Fibroblast of lung (primary cell): ENCODE measurements around the gene ETFB. TPM values are rescaled to one million over a fixed set of nuclear protein-coding genes. Genes with fewer than 3 reads are reported as not detected.

ENCODE experiments used
- DNase-seq, 2 donors: peaks; one replicate each; pipeline versions ENCODE4 v3.0.0 to v3.0.0-alpha.2; 2010; ENCODE audit warnings: low read depth in 2 of 2
- H2AFZ ChIP-seq: 2 replicates; pipeline ENCODE4 v1.5.1; 2012; ENCODE audit warnings: low read length, control low read depth, inconsistent platforms
- H3K27ac ChIP-seq: 2 replicates; pipeline ENCODE4 v1.5.1; 2011; ENCODE audit warnings: low read length, control low read depth; ENCODE audit not compliant: insufficient read depth
- H3K27me3 ChIP-seq: 2 replicates; pipeline ENCODE4 v1.5.1; 2011; ENCODE audit warnings: mild to moderate bottlenecking, low read length; ENCODE audit not compliant: control insufficient read depth, insufficient read depth
- H3K36me3 ChIP-seq: 2 replicates; pipeline ENCODE4 v1.5.1; 2011; ENCODE audit warnings: low read length; ENCODE audit not compliant: control insufficient read depth, insufficient read depth
- H3K4me1 ChIP-seq: 2 replicates; pipeline ENCODE4 v1.5.1; 2011; ENCODE audit warnings: low read length; ENCODE audit not compliant: control insufficient read depth, insufficient read depth; ENCODE audit errors: extremely low read depth
- H3K4me2 ChIP-seq: 2 replicates; pipeline ENCODE4 v1.5.1; 2011; ENCODE audit warnings: low read length, control low read depth; ENCODE audit not compliant: insufficient read depth; ENCODE audit errors: extremely low read depth
- H3K4me3 ChIP-seq, 4 experiments: fragments of 200-600 bp in 1 of 4; sonication (generic) in 1 of 4; replicated peaks in 1 of 4; 2 replicates each; pipeline ENCODE4 v1.5.1; 2011 to 2016; ENCODE audit warnings: low read length in 4 of 4, low read depth in 3 of 4, mild to moderate bottlenecking in 3 of 4, control low read depth in 2 of 4, inconsistent platforms in 1 of 4, mixed read lengths in 1 of 4; ENCODE audit not compliant: insufficient read depth in 1 of 4; ENCODE audit errors: control extremely low read depth in 1 of 4
- H3K79me2 ChIP-seq: 2 replicates; pipeline ENCODE4 v1.5.1; 2012; ENCODE audit warnings: mild to moderate bottlenecking, low read length, inconsistent platforms; ENCODE audit not compliant: control insufficient read depth, insufficient read depth
- H3K9ac ChIP-seq: 2 replicates; pipeline ENCODE4 v1.5.1; 2011; ENCODE audit warnings: mild to moderate bottlenecking, low read length, control low read depth; ENCODE audit not compliant: insufficient read depth
- H3K9me3 ChIP-seq: 2 replicates; pipeline ENCODE4 v1.5.1; 2012; ENCODE audit warnings: low read depth, low read length; ENCODE audit not compliant: control insufficient read depth, insufficient read depth
- H4K20me1 ChIP-seq: 2 replicates; pipeline ENCODE4 v1.5.1; 2011; ENCODE audit warnings: low read length; ENCODE audit not compliant: control insufficient read depth, insufficient read depth; ENCODE audit errors: extremely low read depth
- EZH2 ChIP-seq: IDR thresholded peaks from 2 replicates; pipeline ENCODE4 v1.5.1; 2012; ENCODE audit warnings: low read length, control low read depth, mild to moderate bottlenecking; ENCODE audit errors: missing control alignments
- polyA plus RNA-seq, 2 donors: library from polyadenylated mRNA; depleted of rRNA in 1 of 2; stranded (reverse) in 1 of 2; unstranded in 1 of 2; fragments of >200 nt; gene quantifications; 2 replicates each; pipeline ENCODE4 v1.2.1, GENCODE V29; 2011 to 2012; ENCODE audit warnings: missing spikeins in 1 of 2
- total RNA-seq: library from RNA; depleted of rRNA; stranded (reverse); fragments of >200 nt; gene quantifications from 2 replicates; pipeline ENCODE4 v1.2.1, GENCODE V29; 2014
- TF ChIP-seq, protein P1 (sequence below), 2 donors: IDR thresholded peaks in 1 of 2; conservative IDR thresholded peaks in 1 of 2; 1 replicate in 1 of 2; 2 replicates in 1 of 2; pipeline ENCODE4 v1.5.1; 2011 to 2012; ENCODE audit warnings: low read length in 2 of 2, control low read depth in 1 of 2, inconsistent platforms in 1 of 2, low read depth in 1 of 2, mild to moderate bottlenecking in 1 of 2

The ETFB gene
- total and polyA plus RNA-seq, 2 donors (not counting 1 experiment from before 2014, with no cell fraction given) = 84.4 to 123 TPM

DNA sequence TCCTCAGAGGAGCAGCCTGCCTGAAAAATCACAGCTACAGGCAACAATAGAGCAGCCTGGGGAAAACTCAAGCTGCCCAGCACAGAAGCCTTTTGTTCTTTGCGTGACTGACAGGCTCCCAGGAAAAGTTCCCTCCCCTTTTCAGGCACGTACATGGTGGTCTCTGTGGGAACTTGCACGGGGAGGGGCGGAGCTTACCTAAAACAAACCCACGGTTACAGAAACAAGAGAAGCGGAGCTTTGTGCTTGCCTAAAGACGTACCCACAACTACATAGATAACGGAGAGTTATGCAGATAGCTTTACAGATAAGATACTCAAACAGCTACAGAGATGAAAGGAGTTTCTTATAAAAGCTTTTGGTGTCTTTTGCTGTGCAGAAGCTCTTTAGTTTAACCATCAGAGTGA lies 11.4 kb downstream of the ETFB start:
- H3K79me2 ChIP-seq = no peaks in the 10 kb centered on the region
- TF ChIP-seq EZH2 = no peak
- no peak overlapping the region for H3K9ac ChIP-seq
- no peak overlapping the region for H3K4me3 ChIP-seq
- no peak overlapping the region for H3K27ac ChIP-seq
- H3K4me2 ChIP-seq = no peak overlapping the region
- no peak overlapping the region for H2AFZ ChIP-seq
- DNase-seq = peak; percentile 13 to 56
- no peaks in the 10 kb centered on the region for H4K20me1 ChIP-seq
- H3K36me3 ChIP-seq = peaks cover 4% of the 10 kb centered on the region
- H3K27me3 ChIP-seq = no peaks in the 10 kb centered on the region
- H3K4me1 ChIP-seq = no peaks in the 10 kb centered on the region
- no peaks in the 10 kb centered on the region for H3K9me3 ChIP-seq

DNA sequence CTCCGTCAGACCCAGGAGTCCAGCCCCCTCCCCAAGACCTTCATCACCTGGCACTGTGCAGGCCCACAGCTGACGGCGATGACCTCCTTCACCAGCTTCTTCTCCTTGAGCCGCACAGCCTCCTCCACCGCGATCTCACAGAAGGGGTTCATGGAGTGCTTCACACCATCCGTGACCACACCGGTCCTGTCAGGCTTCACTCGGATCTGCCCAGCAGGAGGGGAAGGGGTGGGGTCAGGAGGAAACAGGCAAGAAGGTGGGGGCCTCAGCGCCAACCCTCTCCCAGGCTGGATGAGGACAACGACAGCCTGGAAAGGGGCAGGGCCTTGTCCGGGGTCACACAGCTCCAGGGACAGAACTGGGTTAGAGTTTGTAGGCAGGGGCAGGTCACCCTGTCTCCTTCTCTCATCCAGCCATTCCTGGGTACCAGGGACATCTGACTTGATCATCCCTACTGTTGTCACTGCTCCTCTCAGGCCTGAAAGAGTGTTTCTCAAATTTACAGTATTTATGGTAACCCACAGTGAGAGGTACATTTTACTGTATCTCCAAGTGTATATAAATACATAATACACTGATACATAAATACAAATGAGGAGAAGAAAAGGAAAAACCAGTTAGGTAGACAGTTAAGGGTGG lies 12.0 kb downstream of the ETFB start:
- no peak for TF ChIP-seq EZH2
- TF ChIP-seq, protein P1, sequence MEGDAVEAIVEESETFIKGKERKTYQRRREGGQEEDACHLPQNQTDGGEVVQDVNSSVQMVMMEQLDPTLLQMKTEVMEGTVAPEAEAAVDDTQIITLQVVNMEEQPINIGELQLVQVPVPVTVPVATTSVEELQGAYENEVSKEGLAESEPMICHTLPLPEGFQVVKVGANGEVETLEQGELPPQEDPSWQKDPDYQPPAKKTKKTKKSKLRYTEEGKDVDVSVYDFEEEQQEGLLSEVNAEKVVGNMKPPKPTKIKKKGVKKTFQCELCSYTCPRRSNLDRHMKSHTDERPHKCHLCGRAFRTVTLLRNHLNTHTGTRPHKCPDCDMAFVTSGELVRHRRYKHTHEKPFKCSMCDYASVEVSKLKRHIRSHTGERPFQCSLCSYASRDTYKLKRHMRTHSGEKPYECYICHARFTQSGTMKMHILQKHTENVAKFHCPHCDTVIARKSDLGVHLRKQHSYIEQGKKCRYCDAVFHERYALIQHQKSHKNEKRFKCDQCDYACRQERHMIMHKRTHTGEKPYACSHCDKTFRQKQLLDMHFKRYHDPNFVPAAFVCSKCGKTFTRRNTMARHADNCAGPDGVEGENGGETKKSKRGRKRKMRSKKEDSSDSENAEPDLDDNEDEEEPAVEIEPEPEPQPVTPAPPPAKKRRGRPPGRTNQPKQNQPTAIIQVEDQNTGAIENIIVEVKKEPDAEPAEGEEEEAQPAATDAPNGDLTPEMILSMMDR (conservative IDR thresholded peaks at IDR 0.05 in 1 of 2, IDR thresholded peaks at IDR 0.05 in 1 of 2; ENCODE audit: low read depth in 1 of 2, low read length in 2 of 2) = no peak
- no peak overlapping the region for H3K9ac ChIP-seq

DNA sequence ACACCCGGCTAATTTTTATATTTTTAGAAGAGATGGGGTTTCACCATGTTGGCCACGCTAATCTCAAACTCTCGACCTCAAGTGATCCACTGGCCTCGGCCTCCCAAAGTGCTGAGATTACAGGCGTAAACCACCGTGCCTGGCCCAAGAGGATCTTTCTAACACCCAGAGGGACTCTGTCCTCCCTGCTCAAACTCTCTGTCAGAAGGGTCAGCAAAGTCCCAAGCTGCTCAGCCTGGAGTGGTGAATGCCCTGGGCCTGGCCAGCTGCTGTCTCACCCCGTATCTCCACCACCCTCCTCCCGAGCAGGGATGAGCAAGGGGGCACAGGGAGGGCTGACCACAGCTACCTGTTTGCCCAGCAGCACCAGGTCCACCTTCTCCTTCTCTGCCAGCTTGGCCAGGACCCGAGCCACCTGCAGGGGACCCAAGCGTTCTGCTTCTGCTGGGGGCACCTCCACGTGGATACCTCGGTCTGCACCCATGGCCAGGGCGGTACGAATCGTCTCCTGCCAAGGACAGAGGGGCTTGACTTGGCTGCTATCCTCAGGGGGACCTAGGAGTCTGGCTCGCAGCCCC lies 13.3 kb downstream of the ETFB start:
- DNase-seq = no peak

More for the DNA sequence above, 12.0 kb downstream of the ETFB start:
- Histone ChIP-seq H3K79me2 (no peaks in the 10 kb centered on the region), H3K9me3 (no peaks in the 10 kb centered on the region), H3K4me1 (no peaks in the 10 kb centered on the region), H3K27ac (no peak overlapping the region), H3K4me2 (no peak overlapping the region), H3K4me3 (no peak overlapping the region), H4K20me1 (no peaks in the 10 kb centered on the region), H3K27me3 (no peaks in the 10 kb centered on the region), H3K36me3 (peaks cover 4% of the 10 kb centered on the region), H2AFZ (no peak overlapping the region)
- no peak for DNase-seq

More for the DNA sequence above, 13.3 kb downstream of the ETFB start:
- H3K27me3 ChIP-seq = no peaks in the 10 kb centered on the region
- H3K4me2 ChIP-seq = no peak overlapping the region
- peaks cover 4% of the 10 kb centered on the region for H3K36me3 ChIP-seq
- H3K79me2 ChIP-seq = no peaks in the 10 kb centered on the region
- no peak overlapping the region for H3K4me3 ChIP-seq
- H3K27ac ChIP-seq = no peak overlapping the region
- TF ChIP-seq EZH2 = no peak
- TF ChIP-seq, protein P1 (conservative IDR thresholded peaks at IDR 0.05 in 1 of 2, IDR thresholded peaks at IDR 0.05 in 1 of 2; ENCODE audit: low read depth in 1 of 2, low read length in 2 of 2) = no peak
- H4K20me1 ChIP-seq = no peaks in the 10 kb centered on the region
- H3K9me3 ChIP-seq = no peaks in the 10 kb centered on the region
- H2AFZ ChIP-seq = no peak overlapping the region
- H3K4me1 ChIP-seq = no peaks in the 10 kb centered on the region
- H3K9ac ChIP-seq = no peak overlapping the region
